ENCODE data around the gene TGIF1.
A peak's percentile ranks its signal among the peaks of the same experiment; 100 is the strongest.

- no peak for TF ChIP-seq CTCF (IDR thresholded peaks at IDR 0.05 in 2 of 3, conservative IDR thresholded peaks at IDR 0.05 in 1 of 3; ENCODE audit: control insufficient read depth in 2 of 3, extremely low read depth in 1 of 3, insufficient read depth in 1 of 3, low read depth in 3 of 3, low read length in 3 of 3)
- peak; percentile 57; the same call in 1 of the 2 replicates for TF ChIP-seq RAD51 (IDR thresholded peaks at IDR 0.05)
- no peak for TF ChIP-seq ZNF274 (IDR thresholded peaks at IDR 0.05; ENCODE audit: insufficient read depth, insufficient read length)
- no peak for TF ChIP-seq IRF3 (IDR thresholded peaks at IDR 0.05)
- TF ChIP-seq POLR2A (IDR thresholded peaks at IDR 0.05; ENCODE audit: low read depth, low read length) = peak; percentile 86
- no peak for TF ChIP-seq ESRRA (IDR thresholded peaks at IDR 0.05; ENCODE audit: low read length)
- no peak for TF ChIP-seq MYC (IDR thresholded peaks at IDR 0.05; ENCODE audit: insufficient read depth, insufficient read length, insufficient replicate concordance, low read length, severe bottlenecking)
- peak in 1 of 2 experiments; percentile 43; a peak in 1 of 4 replicates for TF ChIP-seq EP300 (IDR thresholded peaks at IDR 0.05; ENCODE audit: borderline replicate concordance in 1 of 2, control insufficient read depth in 1 of 2, low read depth in 2 of 2, low read length in 2 of 2)
These were observed 997 bp upstream of the TGIF1 start for GRCh38 chr18:3448838-3449511.

Data from GM12878 (cell line).